ENCODE data around the gene UQCR11.

The UQCR11 gene

DNA sequence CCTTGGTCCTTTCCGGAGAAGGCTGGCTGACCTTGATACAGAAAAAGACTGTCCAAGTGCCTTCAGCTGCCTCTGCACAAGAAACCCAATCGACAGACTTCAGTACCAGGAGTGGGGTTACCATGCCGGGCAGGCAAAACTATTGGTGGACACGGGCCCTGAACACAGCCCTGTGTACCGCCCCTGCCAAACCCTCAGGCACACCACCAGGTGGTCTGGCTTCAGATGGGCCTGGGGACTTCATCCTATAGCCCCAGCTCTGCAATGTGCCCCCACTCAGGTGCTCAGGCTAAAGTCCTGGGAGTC is 29.6 kb upstream of the UQCR11 start:
- DNase-seq (ENCODE audit: low spot score), result no peak

DNA sequence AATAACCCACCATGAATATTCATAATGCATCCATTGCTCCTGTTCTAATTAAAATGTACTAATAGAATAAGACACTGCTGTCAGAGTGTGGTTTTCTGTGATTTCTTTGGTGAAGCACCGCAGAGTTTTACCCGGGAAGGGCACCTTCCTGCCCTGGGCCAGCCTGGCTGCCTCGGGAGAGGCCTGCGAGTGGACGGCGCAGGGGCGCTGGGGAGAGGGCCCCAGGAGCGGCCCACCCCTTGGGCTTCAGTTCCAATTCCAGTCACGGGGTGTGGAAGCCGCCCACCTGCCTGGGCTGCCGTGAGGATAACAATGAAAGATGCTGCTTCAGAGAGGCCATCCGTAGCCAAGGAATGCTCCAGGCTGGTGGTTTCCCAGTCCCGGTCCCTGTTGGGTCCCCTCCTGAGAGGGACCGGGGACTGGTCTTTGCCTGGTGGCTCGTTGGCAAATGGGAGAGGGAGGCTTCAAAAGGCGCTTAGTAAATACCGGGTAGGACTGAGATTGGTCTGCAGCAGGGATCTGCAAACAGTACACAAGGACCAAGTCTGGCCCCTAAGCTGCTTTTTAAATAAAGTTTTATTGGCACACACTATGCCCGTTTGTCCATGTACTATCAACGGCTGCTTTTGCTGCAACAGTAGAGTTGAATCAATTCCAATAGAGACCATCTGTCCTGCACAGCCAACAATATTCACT is 29.1 kb upstream of the UQCR11 start:
- no peak for DNase-seq (ENCODE audit: low spot score)

DNA sequence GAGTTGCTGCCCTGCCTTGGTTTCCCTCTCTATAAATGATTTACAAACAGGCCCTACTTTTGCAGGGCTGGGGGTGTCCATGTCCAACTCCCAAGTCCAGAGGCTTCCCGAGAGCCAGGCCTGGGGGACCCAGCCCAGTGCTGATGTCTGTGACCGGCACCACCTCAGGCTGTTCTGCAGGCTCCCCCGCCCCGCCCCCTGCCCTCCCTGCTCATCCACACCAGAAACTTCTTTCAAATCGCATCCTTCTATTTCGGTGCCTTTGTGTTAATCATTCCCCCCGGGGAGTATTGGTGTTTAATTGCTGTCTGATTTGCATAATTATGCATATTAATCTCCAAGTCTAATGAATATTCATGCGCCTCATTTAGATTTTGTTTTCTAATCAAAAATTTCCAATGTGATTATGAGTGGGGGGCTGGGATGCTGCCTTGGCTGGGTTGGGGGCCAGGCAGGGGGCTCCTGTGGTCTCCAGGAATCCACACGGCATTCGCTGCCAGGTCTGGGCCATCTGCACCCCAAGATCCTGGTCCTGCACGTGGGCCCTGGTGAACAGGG is 28.1 kb upstream of the UQCR11 start:
- DNase-seq (ENCODE audit: low spot score), result no peak

DNA sequence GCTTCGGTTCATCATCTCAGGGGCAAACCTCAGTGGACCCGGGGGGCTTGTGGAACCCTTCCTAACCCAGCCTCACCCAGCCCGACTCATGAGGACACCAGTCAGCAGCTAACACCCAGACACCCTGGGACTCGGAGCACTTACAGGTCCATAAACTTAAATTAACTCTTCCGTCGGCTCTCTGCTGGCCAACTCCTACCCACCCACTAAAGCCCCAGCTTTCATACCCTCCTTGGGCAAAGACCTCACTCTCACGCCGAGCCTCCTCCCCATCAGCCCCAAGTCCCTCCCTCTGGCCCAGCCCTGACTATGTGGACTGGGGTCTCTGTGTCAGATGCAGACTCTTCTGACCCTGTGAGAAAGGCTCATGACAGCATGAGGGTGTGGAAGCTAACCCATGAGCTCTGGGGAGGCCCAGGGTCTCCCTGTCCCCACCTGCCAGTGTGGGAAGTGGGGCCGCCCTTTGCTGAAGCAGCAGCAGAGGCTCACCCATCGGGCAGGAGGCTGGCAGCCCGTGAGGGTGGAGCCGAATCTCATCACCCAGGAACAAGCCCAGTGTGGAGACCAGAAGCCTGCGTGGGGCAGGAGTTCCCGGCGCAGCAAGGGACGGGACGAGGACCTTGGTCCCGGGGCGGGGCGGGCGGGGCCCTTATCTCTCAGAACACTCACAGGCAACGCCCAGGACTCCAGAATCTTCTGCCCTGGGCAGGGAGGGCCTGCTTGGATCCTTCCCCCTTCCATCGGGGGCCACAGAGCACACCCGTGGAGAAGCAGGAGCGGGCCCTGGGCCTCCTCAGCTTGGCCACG is 27.4 kb upstream of the UQCR11 start:
- DNase-seq (ENCODE audit: low spot score), result no peak

DNA sequence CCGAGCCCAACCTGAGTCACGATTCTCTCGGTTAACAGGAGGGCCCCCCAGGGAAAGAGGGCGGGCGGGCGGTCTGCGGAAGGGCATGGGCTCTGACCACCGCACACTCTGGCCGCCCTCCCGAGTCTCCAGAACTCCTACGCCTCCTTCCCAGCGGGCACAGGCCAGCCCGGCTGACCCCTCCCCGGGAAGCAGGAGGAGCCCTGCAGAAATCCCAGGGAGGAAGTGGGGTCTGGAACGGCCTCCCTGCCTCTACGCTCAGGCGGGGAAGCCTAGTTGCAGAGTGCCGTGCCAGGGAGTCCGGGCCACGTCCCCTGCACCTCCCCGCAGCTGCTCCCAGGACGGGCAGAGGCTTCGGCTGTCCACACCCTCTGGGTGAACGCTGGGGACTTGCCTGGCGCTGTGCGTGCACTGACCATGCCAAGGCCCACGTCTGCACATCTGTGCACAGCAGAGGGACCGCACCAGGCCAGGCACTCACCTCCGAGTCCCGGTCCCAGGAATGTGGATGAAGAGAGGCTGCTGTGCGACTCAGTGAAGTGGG is 26.4 kb upstream of the UQCR11 start:
- no peak for DNase-seq (ENCODE audit: low spot score)

DNA sequence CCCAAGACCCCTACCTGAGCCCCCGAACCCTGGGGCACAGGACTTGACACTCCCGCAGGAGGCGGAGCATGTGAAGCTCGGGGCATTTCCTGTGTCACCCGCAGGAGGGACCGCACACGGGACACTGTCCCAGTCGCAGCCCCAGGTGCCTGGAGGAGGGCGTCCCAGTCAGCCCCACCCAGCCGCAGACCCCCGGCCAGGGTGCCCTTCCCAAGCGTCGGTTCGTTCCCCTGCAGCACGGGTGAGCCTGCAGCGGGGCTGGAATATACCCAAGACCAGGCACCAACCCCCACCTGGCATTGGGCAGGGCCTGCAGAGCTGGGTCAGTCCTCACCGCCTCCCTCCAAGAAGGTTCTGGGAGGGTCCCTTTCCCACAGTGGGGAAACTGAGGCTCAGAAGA is 25.5 kb upstream of the UQCR11 start:
- no peak for DNase-seq (ENCODE audit: low spot score)

DNA sequence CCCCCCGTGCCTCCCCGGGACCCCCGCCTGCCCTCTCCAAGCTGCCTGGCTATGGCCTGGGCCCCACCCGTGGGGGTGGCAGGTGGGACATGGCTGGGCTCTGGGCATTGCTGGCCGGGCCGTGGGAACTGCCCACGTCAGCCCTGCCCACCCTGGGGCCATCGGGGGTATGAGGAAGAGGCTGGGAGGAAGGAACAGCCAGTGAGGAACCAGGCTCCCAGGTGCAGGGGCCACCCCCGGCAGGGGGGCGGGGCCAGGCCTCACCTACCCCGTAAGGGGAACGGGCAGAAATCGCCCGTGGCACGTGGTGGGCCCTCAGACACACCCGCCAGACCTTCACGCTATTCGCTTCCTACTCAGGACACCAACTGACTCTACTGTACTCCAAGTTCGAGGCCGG is 24.8 kb upstream of the UQCR11 start:
- DNase-seq (ENCODE audit: low spot score), result no peak

DNA sequence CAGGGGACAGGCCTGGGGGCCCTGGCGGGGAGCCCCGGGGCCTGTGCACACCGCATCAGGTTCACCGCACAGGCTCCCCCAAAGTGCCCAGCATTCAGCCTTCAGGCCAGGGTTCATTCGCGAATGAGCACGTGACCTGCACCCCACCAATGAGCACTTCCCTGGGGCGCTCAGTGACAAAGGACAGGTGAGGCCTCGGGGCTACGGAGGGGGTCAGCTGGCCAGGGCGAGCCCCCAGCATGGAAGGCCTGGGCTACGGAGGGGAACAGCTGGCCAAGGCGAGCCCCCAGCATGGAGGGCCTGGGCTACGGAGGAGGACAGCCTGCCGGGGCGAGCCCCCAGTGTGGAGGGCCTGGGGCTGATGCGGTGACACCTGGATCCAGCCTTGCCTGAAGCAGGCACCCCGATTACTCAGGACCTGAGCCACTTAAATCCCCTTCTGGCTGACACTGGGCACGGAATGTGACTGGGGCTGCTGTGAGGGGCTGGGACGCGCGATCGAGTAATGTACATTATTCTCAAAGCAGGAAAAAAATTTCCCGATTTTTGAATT is 24.1 kb upstream of the UQCR11 start:
- no peak for DNase-seq (ENCODE audit: low spot score)

DNA sequence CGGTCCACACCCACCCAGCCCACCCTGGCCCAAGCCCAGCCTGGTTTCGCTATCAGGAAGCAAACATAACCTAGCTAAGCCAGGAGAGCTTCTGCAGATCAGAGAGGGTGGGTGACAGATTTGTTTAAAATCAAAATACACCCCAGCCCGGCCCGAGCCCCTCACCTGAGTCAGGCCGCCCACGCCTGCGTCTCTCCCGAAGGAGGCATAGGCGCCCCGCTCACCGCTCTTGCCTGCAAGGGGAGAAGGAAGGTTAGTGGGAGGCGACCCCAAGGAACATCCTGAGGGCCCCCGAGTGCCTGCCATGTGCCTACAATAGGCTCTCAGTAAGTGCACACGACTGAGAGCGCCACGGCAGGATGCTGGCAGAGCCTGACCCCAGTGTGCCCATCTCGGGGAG is 21.9 kb upstream of the UQCR11 start:
- DNase-seq (ENCODE audit: low spot score), result no peak

DNA sequence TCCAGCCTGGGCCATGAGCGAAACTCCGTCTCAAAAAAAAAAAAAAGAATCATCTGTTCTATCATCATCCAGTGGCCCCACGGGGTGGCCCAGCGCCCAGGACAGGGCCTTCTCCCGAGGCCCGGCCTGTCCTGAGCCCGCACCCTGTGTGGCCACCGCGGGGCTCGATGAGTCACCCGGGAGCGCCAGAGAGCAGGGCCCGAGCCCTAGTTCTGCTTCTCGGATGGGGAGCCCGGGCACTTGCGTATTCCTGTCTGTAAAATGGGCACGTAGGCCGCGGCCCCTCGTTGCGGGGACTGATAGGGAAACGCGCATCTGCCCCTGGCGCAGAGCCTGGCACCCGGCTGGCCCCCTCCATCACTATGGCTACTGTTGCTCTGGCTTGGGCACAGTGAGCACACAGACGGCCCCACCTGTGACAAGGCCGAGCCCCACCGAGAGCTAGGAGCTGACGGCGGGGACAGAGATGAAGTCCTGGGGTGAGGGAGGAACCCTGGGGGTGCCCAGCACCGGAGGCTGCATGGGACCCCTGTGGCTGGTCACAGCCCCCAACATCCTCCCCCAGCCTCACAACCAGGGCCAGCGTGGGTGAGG is 21.3 kb upstream of the UQCR11 start:
- DNase-seq (ENCODE audit: low spot score), result no peak

DNA sequence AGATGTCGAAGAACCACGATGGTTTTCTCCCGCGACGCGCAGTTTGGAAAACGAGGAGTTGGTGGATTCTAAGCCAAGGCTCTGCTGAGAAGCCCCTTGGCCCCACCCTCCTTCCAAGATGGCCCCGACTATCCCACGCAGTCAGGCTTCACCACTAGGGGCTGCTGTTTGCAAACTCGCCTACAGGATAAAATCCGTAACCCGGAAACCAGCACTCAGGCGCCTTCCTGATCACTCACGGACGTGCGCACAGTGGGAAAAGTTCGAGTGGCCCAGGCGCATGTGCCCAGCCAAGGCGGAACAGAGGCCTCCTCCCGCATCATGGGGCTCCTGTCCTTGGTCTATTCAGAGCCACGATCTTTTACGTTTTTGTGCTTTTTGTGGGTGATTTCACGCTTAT is 19.2 kb upstream of the UQCR11 start:
- peak; percentile 86 for DNase-seq (ENCODE audit: low spot score)

DNA sequence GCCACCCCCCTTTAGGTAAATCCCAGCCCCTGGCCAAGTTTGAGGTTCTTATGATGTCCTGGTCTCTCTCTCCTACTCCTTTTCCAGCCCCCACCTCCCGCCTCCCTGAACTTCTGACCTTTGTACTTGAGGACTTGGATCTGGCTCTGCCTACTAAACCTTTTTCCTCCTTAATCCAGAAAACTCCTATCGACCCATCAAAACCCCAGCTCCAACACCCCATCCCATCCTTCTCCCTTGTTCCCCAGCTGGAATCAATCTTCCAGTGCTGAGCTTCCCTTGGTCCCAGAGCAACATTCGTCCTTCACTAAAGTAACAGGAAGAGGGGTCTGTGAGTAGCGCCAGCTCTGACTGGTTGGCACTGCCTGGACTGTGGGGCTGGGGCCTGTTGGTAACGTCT is 17.3 kb upstream of the UQCR11 start:
- no peak for DNase-seq (ENCODE audit: low spot score)

DNA sequence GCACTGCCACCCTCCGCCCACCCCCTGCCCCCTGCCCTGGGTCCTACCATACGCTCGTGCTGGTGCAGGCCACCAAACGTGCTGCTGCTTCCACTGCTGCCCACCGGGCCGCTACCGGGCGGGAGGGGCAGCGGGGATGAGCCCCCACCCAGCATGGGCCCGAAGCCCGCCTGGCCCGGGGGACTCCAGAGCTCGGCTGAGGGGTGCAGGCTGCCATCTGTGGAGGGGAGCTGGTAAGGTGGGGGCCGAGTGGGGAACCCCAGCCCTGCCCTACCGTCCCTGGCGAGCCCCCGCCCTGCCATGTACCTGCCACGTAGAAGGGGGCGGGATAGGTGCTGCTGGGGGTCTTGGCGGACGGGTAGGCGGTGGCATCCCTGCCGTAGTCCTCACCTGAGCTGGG is 16.7 kb upstream of the UQCR11 start:
- no peak for DNase-seq (ENCODE audit: low spot score)

DNA sequence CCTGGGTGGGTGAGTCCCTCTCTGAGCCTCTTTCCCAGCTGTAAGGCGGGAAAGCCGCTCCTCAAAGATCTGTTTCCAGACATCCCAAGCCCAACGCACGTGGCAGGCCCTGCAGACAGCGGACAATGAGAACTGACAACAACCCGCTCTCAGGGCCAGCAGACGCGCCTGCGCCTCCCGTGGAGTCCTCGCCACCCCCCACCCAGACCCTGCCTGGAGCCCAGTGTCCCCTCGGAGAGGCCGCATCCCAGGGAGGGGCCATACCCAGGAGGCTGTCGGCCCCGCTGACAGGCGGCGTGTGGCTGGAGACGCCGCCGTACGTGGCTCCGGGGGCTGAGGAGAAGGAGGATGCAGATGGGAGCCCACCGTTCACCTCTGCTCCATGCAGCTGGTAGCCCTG is 16.3 kb upstream of the UQCR11 start:
- DNase-seq (ENCODE audit: low spot score), result no peak

DNA sequence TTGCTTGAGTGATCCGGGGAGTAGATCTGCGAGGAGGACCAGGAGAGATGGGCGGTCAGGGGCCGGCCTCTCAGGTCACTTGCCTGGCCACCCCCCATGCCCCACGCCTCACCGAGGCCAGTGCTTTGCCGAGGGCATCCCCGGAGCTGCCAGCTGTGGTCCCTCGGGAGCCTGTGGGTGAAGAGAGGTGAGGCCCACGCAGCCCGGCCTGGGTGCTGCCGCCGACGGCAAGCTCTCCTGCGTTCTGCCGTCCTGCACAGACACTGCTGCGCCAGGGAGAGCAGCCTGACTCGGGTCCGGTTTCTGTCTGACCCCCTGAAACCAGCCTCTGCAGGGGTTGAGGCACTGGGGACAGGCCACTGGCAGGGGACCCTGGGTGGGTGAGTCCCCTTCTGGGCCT is 15.8 kb upstream of the UQCR11 start:
- DNase-seq (ENCODE audit: low spot score), result no peak

DNA sequence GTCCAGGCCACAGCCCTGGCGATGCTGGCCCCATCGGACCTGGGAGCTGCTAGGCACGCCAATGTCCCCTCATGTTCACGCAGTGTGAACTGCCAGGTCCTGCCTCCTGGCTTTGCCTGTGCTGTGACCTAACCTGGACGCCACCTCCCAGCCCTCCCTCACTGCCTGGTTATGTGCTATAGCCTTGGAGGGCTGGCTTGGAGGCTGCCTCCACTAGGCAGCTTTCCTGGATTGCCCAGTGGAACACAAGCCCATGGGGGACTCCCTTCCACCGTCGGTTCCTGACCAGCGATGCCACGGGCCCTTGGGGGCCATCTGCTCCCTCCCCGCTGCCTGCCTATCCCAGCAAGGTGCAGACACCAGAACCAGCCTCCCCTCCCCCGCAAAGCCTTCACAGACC is 15.2 kb upstream of the UQCR11 start:
- DNase-seq (ENCODE audit: low spot score), result no peak

DNA sequence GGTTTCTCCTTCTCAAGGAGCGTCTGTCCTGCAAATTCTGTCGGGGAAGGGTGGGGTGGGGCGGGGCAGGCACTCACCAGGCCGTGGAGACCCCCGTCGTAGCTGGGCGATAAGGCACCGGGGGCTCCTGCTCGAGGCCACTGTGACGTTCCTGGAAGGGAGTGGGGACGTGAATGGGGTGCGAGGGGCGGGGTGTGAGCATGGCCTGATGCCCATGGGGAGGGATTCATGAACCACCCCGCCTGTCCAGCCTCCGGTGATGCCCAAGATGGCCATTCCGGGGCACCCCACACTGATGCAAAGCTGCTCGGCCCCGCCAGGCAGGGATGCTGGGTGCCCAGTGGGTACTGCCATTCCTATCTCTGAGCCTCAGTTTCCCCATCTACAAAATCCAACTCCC is 14.4 kb upstream of the UQCR11 start:
- DNase-seq (ENCODE audit: low spot score), result no peak

DNA sequence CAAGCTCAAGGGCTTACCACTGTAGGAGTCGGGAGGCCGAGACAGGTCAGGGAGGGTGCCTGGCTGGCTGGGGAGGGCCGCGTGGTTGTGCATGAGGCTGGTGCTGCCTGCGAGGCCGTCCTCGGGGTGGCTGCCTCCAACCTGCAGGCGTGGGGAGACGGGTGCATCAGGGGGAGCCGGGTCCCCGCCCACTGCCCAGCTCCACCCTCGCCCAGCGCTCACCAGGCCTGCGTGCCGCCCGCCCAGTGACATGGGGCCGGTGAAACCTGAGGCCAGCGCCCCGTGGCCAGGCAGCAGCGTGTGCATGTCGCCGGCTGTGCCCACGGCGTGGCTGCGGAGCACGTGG is 13.8 kb upstream of the UQCR11 start:
- no peak for DNase-seq (ENCODE audit: low spot score)

DNA sequence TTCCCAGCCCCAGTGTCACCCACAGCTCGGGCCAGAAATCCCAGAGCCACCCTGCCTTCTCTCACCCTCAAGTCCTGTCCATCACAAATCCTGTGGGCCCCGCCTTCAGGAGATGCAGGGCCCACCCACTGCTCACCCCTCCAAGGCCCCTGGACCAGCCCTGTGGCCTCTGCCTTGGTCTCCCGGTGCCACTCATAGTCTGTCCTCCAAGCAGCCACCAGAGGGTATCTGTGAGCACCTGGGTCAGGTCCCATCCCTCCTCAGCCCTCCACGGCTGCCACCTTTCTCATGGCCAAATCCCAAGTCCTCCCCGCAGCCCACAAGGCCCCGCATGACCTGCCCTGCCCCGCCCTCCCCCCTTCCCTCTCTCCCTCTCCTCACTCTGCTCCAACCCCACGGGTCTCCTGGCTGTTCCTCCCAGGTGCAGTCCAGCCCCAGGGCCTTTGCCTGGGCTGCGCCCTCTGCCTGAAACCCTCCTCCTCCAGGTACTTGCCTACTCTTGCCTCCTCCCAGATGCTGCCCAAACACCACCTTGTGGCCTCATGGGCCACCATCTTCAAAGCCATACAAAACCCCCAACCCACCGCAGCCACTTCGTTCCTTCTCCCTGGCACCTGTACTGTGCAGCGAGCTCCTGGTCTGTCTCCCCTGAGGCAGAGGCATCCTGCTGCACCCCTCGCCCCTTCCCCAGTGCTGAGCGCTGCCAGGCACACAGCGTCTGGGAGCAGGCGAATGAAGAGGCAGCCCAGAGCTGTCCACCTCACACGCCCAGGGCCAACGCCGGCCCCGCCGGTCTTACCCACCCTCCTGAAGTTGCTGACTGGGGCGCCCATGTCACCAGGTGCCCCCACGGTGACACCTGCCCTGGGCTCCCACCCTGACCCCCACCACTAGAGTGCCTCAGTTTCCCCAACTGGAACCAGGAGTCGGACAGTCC is 13.2 kb upstream of the UQCR11 start:
- DNase-seq (ENCODE audit: low spot score), result no peak

DNA sequence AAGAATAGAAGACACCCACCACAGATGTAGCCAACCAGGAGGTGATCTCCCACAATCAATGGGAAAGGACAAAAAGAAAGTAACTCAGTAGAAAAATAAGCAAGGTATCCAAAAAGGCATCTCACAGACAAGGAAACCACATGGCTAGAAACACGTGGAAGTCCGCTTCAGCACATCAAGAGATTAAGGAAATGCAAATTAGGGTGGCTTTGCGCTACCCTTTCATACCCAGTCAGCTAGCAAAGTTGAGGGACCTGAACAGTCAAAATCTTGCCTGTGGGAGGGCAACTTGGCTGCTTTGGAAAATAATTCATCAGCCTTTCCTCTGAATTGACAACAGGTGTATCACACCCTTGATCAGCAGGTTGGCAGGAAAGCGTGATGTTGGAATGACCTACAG is 11.6 kb upstream of the UQCR11 start:
- no peak for DNase-seq (ENCODE audit: low spot score)

DNA sequence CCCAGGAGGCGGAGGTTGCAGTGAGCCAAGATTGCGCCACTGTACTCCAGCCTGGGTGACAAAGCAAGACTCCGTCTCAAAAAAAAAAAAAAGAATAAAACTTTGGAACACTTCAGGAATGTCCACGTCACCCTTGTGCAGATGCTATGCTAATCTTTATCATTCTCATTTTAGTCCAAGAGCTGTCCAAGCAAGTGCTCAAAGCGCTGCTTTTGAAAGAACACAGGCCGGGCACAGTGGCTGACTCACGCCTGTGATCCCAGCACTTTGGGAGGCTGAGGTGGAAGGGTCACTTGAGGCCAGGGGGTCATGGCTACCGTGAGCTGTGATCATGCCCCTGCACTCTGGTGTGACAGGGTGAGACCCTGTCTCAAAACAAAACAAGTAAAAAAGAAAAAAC is 11.1 kb upstream of the UQCR11 start:
- no peak for DNase-seq (ENCODE audit: low spot score)
